HG03135 (cell line): ENCODE data around the gene SUPT3H.
"Not testable (repeated sequence)": the region's sequence is repeated elsewhere in the genome, so short reads cannot be mapped to it uniquely, and the experiment has no call there.

ENCODE experiments used
- ATAC-seq: cut with Tn5 transposase; IDR thresholded peaks from one replicate; pipeline ENCODE4 v1.9.1; 2021; ENCODE audit warnings: mild to moderate bottlenecking, moderate library complexity; ENCODE audit not compliant: unreplicated experiment

Gene SUPT3H

GRCh38 chr6:44920952-44921491 lies 456.7 kb downstream of the SUPT3H start:
- no peak for ATAC-seq

GRCh38 chr6:44918671-44919296 lies 458.9 kb downstream of the SUPT3H start:
- ATAC-seq: no peak

DNA sequence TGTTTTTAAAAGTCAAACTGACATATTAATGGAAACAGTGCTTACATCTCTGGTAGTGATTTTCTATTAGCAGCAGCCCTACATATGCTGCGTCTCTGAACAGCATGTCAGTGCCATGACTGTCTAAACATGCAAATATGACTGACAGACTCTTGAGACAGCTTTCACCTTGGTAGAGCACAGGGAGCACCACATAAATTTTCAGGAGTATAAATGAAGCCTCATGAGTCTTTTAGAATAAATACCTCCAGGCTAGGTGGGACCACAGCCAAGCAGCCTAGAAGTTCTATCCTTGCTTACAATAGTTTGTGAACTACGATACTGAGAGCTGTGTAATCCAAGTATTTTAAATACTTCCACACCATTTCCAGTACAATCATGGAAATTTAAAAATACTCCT lies 460.3 kb downstream of the SUPT3H start:
- no peak for ATAC-seq

DNA sequence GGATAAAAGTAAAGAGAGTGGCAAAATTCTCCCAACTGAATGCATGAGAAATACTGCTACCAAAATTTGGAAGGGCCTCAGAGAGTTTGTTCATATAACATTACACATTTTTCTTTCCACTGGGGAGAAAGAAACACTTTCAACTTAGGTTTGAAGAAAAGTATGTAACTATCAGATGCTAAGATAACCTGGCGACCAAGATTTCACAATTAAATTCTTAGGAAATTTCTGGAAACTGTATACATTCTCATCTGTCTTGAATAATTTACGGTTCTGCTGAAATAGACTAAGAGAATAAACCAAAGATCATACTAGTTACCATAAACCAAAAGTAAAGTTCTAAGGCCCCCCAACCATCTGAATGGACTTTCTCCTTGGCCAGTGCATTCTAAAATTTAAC lies 462.6 kb downstream of the SUPT3H start:
- no peak for ATAC-seq

GRCh38 chr6:44914141-44914540 lies 463.6 kb downstream of the SUPT3H start:
- no peak for ATAC-seq

DNA sequence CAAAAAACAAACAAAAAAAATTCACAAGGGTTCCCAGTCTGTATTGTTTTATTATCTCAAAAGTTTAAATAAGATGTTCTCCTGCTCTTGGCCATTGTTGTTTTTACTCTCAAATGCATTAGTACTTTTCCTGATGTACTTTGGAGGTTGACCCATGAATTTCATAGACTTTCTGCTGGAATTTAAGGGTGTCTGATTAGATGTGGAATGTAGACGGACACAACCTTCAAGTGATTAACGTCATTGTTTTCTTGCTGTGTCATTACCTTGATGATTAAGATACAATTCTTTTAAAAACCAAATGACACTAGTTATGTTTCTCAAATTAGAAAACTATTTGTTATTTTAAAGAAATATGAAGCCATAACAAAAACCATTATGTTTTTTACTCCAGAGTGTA lies 471.0 kb downstream of the SUPT3H start:
- ATAC-seq: no peak

GRCh38 chr6:44900358-44900757 lies 477.4 kb downstream of the SUPT3H start:
- ATAC-seq: not testable (repeated sequence)

DNA sequence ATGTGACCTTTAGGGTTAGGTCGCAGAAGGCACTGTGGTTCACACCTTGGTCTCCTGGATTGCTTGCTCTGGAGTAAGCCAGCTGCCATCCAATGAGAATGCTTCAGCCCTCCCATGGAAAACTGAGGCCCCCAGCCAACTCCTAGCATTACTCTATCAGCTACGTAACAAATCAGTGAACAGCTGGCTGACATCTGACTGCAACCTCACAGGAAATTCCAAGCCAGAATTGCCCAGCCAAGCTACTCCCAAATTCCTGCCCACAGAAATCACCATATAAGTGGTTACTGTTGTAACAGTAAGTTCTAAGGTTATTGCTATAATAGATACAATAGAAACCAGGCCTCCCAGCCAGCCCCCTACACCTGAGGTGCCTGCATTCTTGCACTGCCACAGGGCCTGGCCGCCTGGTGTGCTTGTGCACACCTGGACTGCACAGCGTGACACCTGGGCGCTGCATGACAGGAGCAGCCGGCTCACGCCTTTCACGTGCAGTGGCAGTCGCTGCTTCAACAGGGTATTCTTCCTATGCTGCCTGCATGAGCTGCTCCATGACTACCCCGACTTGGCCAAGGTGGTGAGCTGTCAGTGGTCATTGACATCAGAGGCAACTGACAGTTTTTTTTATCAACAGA lies 479.3 kb downstream of the SUPT3H start:
- ATAC-seq: no peak

- ATAC-seq: no peak
These were observed 480.4 kb downstream of the SUPT3H start for GRCh38 chr6:44897316-44897715.

- no peak for ATAC-seq
These were observed 481.0 kb downstream of the SUPT3H start for GRCh38 chr6:44896701-44897100.

GRCh38 chr6:44892579-44892978 lies 485.2 kb downstream of the SUPT3H start:
- no peak for ATAC-seq

GRCh38 chr6:44879071-44879470 lies 498.7 kb downstream of the SUPT3H start:
- ATAC-seq: not testable (repeated sequence)

GRCh38 chr6:44876638-44877037 lies 501.1 kb downstream of the SUPT3H start:
- not testable (repeated sequence) for ATAC-seq

- ATAC-seq: peak; percentile 76
These were observed 508.3 kb downstream of the SUPT3H start for GRCh38 chr6:44869321-44869897.

DNA sequence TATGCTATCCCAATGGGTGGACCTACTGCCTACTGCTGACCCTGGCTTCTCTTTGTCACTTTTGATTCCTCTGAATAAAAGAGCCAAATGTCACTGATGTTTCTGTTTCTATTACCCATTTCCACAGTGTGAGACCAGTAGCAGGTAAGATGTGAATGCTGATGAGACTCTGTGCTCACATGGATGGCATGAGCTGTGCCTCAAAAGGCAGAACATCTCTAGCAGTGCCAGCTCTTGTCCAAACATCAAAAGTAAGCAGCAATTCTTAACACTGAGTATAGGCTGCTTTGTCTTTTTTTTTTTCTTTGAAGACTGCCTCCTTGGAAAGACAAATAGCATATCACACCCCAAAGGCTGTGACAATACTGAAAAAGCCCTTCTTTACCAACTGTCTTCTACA lies 508.8 kb downstream of the SUPT3H start:
- ATAC-seq: peak; percentile 18

DNA sequence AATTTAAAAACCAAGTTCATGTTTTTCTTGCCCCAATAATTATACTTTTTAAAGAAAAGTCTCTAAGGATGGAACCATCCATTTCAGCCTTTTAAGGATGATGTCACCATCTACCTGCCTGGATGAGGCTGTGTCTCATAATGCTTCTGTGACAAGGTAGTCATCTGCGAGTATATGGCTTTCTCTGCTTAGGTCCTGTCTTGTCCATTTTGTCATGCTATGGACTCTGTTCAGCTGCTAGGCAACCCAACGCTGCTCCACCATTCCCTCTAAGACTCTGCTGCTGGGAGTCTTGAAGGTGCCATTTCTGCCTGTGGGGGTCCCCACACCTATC lies 509.4 kb downstream of the SUPT3H start:
- ATAC-seq: peak; percentile 39

GRCh38 chr6:44867571-44868334 lies 510.0 kb downstream of the SUPT3H start:
- peak; percentile 71 for ATAC-seq

- ATAC-seq: not testable (repeated sequence)
These were observed 512.5 kb downstream of the SUPT3H start for GRCh38 chr6:44865184-44865583.

DNA sequence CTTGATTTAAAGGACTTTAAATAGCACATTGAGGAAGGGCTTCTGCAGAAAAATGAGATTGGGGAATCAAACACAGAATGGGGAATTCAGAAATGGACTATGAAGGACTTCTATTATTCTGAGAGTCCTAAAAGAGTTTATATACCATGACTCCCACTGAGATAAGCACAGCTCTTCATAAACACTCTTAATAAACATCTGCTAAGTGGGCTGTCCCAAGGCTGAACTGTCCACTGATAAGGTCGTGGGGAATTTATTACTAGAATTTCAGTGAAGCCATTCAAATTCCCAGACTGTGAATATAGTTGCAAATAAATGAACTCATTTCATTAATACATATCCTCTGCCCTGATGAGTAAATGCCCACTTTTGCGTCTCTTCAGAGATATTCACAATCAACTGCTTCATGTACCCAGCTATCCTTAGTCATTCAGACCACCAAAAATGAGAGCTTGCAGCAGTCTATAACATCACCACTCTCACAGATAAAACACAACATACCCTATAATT lies 517.8 kb downstream of the SUPT3H start:
- no peak for ATAC-seq

- ATAC-seq: no peak
These were observed 518.7 kb downstream of the SUPT3H start for GRCh38 chr6:44858998-44859397.

- no peak for ATAC-seq
These were observed 521.3 kb downstream of the SUPT3H start for GRCh38 chr6:44856479-44856878.
